Ovary (tissue), 3 donors: ENCODE results near the gene IDE.

Experiments
- EP300 ChIP-seq: sonication (generic); formaldehyde crosslinking; IDR thresholded peaks from one replicate; pipeline ENCODE4 v1.6.1; 2017; ENCODE audit warnings: antibody characterized with exemption
- POLR2A ChIP-seq: fragments of 450-650 bp; IDR thresholded peaks from one replicate; pipeline ENCODE4 v1.6.1; 2017; ENCODE audit warnings: antibody characterized with exemption, mild to moderate bottlenecking, moderate library complexity
- TF ChIP-seq, protein P1 (sequence below), 3 donors: fragments of 450-650 bp in 2 of 3; fragments of 200-600 bp in 1 of 3; IDR thresholded peaks; one replicate each; pipeline versions ENCODE4 v1.5.1 to v1.8.0; 2016 to 2022; ENCODE audit warnings: antibody characterized with exemption in 3 of 3, mild to moderate bottlenecking in 1 of 3
- donor health status: DM: no; HTN: no; CAD: no.

DNA sequence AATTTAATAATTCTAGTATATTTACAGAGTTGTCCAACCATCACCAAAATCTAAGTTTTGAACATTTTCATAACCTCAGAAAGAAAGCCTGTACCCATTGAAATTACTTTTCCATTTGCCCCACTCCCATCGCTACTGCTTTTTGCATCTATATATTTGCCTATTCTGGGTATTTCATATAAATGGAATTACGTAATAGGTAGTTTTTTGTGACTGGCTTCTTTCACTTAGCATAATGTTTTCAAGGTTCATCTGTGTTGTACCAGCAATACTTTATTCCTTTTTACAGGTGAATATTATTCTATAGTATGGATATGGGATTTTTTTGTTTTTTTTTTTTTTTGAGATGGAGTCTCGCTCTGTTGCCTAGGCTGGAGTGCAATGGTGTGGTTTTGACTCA lies 41.6 kb upstream of the IDE start:
- TF ChIP-seq, protein P1, sequence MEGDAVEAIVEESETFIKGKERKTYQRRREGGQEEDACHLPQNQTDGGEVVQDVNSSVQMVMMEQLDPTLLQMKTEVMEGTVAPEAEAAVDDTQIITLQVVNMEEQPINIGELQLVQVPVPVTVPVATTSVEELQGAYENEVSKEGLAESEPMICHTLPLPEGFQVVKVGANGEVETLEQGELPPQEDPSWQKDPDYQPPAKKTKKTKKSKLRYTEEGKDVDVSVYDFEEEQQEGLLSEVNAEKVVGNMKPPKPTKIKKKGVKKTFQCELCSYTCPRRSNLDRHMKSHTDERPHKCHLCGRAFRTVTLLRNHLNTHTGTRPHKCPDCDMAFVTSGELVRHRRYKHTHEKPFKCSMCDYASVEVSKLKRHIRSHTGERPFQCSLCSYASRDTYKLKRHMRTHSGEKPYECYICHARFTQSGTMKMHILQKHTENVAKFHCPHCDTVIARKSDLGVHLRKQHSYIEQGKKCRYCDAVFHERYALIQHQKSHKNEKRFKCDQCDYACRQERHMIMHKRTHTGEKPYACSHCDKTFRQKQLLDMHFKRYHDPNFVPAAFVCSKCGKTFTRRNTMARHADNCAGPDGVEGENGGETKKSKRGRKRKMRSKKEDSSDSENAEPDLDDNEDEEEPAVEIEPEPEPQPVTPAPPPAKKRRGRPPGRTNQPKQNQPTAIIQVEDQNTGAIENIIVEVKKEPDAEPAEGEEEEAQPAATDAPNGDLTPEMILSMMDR (IDR thresholded peaks at IDR 0.05) = no peak
- TF ChIP-seq POLR2A = no peak
- no peak for TF ChIP-seq EP300
